Glomerular visceral epithelial cell (primary cell): ENCODE data around the gene FOXQ1.

Experiments used
- DNase-seq: peaks from one replicate; pipeline ENCODE4 v3.0.0-alpha.2; 2016; ENCODE audit errors: extremely low spot score

FOXQ1 gene

GRCh38 chr6:1363298-1363697 is 51.4 kb downstream of the FOXQ1 start:
- DNase-seq = no peak

GRCh38 chr6:1363729-1364572 is 52.1 kb downstream of the FOXQ1 start:
- no peak for DNase-seq
